Measurements from ENCODE around the gene CLDN10.
"Not testable (repeated sequence)": the region's sequence is repeated elsewhere in the genome, so short reads cannot be mapped to it uniquely, and the experiment has no call there.

CLDN10 gene

GRCh38 chr13:95564091-95564490 lies 11.6 kb downstream of the CLDN10 start:
- no CpG with 5 or more reads among the region's 3 CpGs for WGBS (ENCODE audit: insufficient coverage, insufficient read length)
- no peaks in the 10 kb centered on the region for H3K27me3 ChIP-seq (ENCODE audit: control insufficient read depth, insufficient read depth, low read length)

GRCh38 chr13:95564733-95565291 lies 12.3 kb downstream of the CLDN10 start:
- no CpG with 5 or more reads among the region's 5 CpGs for WGBS (ENCODE audit: insufficient coverage, insufficient read length)
- Histone ChIP-seq H3K27me3 (ENCODE audit: control insufficient read depth, insufficient read depth, low read length) (no peaks in the 10 kb centered on the region), H3K27ac (ENCODE audit: low read length) (no peak overlapping the region), H3K36me3 (ENCODE audit: control insufficient read depth, insufficient read depth, low read length) (no peaks in the 10 kb centered on the region), H3K4me1 (ENCODE audit: control insufficient read depth, insufficient read depth, low read length) (no peaks in the 10 kb centered on the region), H3K4me3 (ENCODE audit: low read length) (no peak overlapping the region), H3K9me3 (ENCODE audit: control insufficient read depth, insufficient read depth, low read length) (no peaks in the 10 kb centered on the region)
- no peak for DNase-seq (ENCODE audit: low read depth, low spot score)

More at GRCh38 chr13:95564091-95564490, 11.6 kb downstream of the CLDN10 start:
- no peak for DNase-seq (ENCODE audit: low read depth, low spot score)
- Histone ChIP-seq H3K9me3 (ENCODE audit: control insufficient read depth, insufficient read depth, low read length) (no peaks in the 10 kb centered on the region), H3K27ac (ENCODE audit: low read length) (no peak overlapping the region), H3K36me3 (ENCODE audit: control insufficient read depth, insufficient read depth, low read length) (no peaks in the 10 kb centered on the region), H3K4me1 (ENCODE audit: control insufficient read depth, insufficient read depth, low read length) (no peaks in the 10 kb centered on the region), H3K4me3 (ENCODE audit: low read length) (no peak overlapping the region)

GRCh38 chr13:95565758-95566157 lies 13.2 kb downstream of the CLDN10 start:
- not testable (repeated sequence) for H3K4me1 ChIP-seq (ENCODE audit: control insufficient read depth, insufficient read depth, low read length); H3K4me3 ChIP-seq (ENCODE audit: low read length); H3K9me3 ChIP-seq (ENCODE audit: control insufficient read depth, insufficient read depth, low read length); DNase-seq (ENCODE audit: low read depth, low spot score); H3K27me3 ChIP-seq (ENCODE audit: control insufficient read depth, insufficient read depth, low read length); H3K27ac ChIP-seq (ENCODE audit: low read length); H3K36me3 ChIP-seq (ENCODE audit: control insufficient read depth, insufficient read depth, low read length)
- no CpG with 5 or more reads among the region's 1 CpG for WGBS (ENCODE audit: insufficient coverage, insufficient read length)

- Histone ChIP-seq H3K4me1 (ENCODE audit: control insufficient read depth, insufficient read depth, low read length) (no peaks in the 10 kb centered on the region), H3K27ac (ENCODE audit: low read length) (no peak overlapping the region), H3K36me3 (ENCODE audit: control insufficient read depth, insufficient read depth, low read length) (no peaks in the 10 kb centered on the region), H3K4me3 (ENCODE audit: low read length) (no peak overlapping the region), H3K27me3 (ENCODE audit: control insufficient read depth, insufficient read depth, low read length) (no peaks in the 10 kb centered on the region), H3K9me3 (ENCODE audit: control insufficient read depth, insufficient read depth, low read length) (no peaks in the 10 kb centered on the region)
- DNase-seq (ENCODE audit: low read depth, low spot score): no peak
- WGBS (ENCODE audit: insufficient coverage, insufficient read length): no CpG with 5 or more reads among the region's 2 CpGs
Measured at GRCh38 chr13:95568131-95568530, 15.6 kb downstream of the CLDN10 start.

- H3K27me3 ChIP-seq (ENCODE audit: control insufficient read depth, insufficient read depth, low read length): no peaks in the 10 kb centered on the region
- no peaks in the 10 kb centered on the region for H3K9me3 ChIP-seq (ENCODE audit: control insufficient read depth, insufficient read depth, low read length)
- H3K27ac ChIP-seq (ENCODE audit: low read length): no peak overlapping the region
- no peak overlapping the region for H3K4me3 ChIP-seq (ENCODE audit: low read length)
- no peaks in the 10 kb centered on the region for H3K4me1 ChIP-seq (ENCODE audit: control insufficient read depth, insufficient read depth, low read length)
- DNase-seq (ENCODE audit: low read depth, low spot score): no peak
- no peaks in the 10 kb centered on the region for H3K36me3 ChIP-seq (ENCODE audit: control insufficient read depth, insufficient read depth, low read length)
- no CpG with 5 or more reads among the region's 5 CpGs for WGBS (ENCODE audit: insufficient coverage, insufficient read length)
Measured at GRCh38 chr13:95570016-95570415, 17.5 kb downstream of the CLDN10 start.

- WGBS (ENCODE audit: insufficient coverage, insufficient read length): no CpG with 5 or more reads among the region's 6 CpGs
- Histone ChIP-seq H3K36me3 (ENCODE audit: control insufficient read depth, insufficient read depth, low read length) (no peaks in the 10 kb centered on the region), H3K27me3 (ENCODE audit: control insufficient read depth, insufficient read depth, low read length) (no peaks in the 10 kb centered on the region), H3K9me3 (ENCODE audit: control insufficient read depth, insufficient read depth, low read length) (no peaks in the 10 kb centered on the region), H3K4me3 (ENCODE audit: low read length) (no peak overlapping the region), H3K27ac (ENCODE audit: low read length) (no peak overlapping the region), H3K4me1 (ENCODE audit: control insufficient read depth, insufficient read depth, low read length) (no peaks in the 10 kb centered on the region)
- no peak for DNase-seq (ENCODE audit: low read depth, low spot score)
Measured at GRCh38 chr13:95571941-95572340, 19.4 kb downstream of the CLDN10 start.

- no CpG with 5 or more reads among the region's 4 CpGs for WGBS (ENCODE audit: insufficient coverage, insufficient read length)
Measured at GRCh38 chr13:95573221-95573620, 20.7 kb downstream of the CLDN10 start.

GRCh38 chr13:95579303-95579702 lies 26.8 kb downstream of the CLDN10 start:
- DNase-seq (ENCODE audit: low read depth, low spot score): no peak
- WGBS (ENCODE audit: insufficient coverage, insufficient read length): 100% methylated on average over 2 of the region's 3 CpGs
- Histone ChIP-seq H3K27ac (ENCODE audit: low read length) (no peak overlapping the region), H3K4me1 (ENCODE audit: control insufficient read depth, insufficient read depth, low read length) (no peaks in the 10 kb centered on the region), H3K27me3 (ENCODE audit: control insufficient read depth, insufficient read depth, low read length) (no peaks in the 10 kb centered on the region), H3K9me3 (ENCODE audit: control insufficient read depth, insufficient read depth, low read length) (no peaks in the 10 kb centered on the region), H3K36me3 (ENCODE audit: control insufficient read depth, insufficient read depth, low read length) (no peaks in the 10 kb centered on the region; the same call in 1 of the 2 replicates), H3K4me3 (ENCODE audit: low read length) (no peak overlapping the region)

More at GRCh38 chr13:95573221-95573620, 20.7 kb downstream of the CLDN10 start:
- no peaks in the 10 kb centered on the region for H3K9me3 ChIP-seq (ENCODE audit: control insufficient read depth, insufficient read depth, low read length)
- H3K4me1 ChIP-seq (ENCODE audit: control insufficient read depth, insufficient read depth, low read length): no peaks in the 10 kb centered on the region
- H3K36me3 ChIP-seq (ENCODE audit: control insufficient read depth, insufficient read depth, low read length): no peaks in the 10 kb centered on the region; the same call in 1 of the 2 replicates
- H3K27me3 ChIP-seq (ENCODE audit: control insufficient read depth, insufficient read depth, low read length): no peaks in the 10 kb centered on the region
- H3K27ac ChIP-seq (ENCODE audit: low read length): no peak overlapping the region
- no peak overlapping the region for H3K4me3 ChIP-seq (ENCODE audit: low read length)
- DNase-seq (ENCODE audit: low read depth, low spot score): no peak

- no peak overlapping the region for H3K27ac ChIP-seq (ENCODE audit: low read length)
- H3K9me3 ChIP-seq (ENCODE audit: control insufficient read depth, insufficient read depth, low read length): no peaks in the 10 kb centered on the region
- no CpG with 5 or more reads among the region's 4 CpGs for WGBS (ENCODE audit: insufficient coverage, insufficient read length)
- no peaks in the 10 kb centered on the region for H3K36me3 ChIP-seq (ENCODE audit: control insufficient read depth, insufficient read depth, low read length)
- no peaks in the 10 kb centered on the region for H3K4me1 ChIP-seq (ENCODE audit: control insufficient read depth, insufficient read depth, low read length)
- H3K4me3 ChIP-seq (ENCODE audit: low read length): no peak overlapping the region
- no peak for DNase-seq (ENCODE audit: low read depth, low spot score)
- no peaks in the 10 kb centered on the region for H3K27me3 ChIP-seq (ENCODE audit: control insufficient read depth, insufficient read depth, low read length)
Measured at GRCh38 chr13:95585867-95586266, 33.3 kb downstream of the CLDN10 start.

GRCh38 chr13:95588134-95588533 lies 35.6 kb downstream of the CLDN10 start:
- Histone ChIP-seq H3K27me3 (ENCODE audit: control insufficient read depth, insufficient read depth, low read length) (no peaks in the 10 kb centered on the region), H3K9me3 (ENCODE audit: control insufficient read depth, insufficient read depth, low read length) (no peaks in the 10 kb centered on the region), H3K4me3 (ENCODE audit: low read length) (no peak overlapping the region), H3K27ac (ENCODE audit: low read length) (no peak overlapping the region), H3K36me3 (ENCODE audit: control insufficient read depth, insufficient read depth, low read length) (no peaks in the 10 kb centered on the region), H3K4me1 (ENCODE audit: control insufficient read depth, insufficient read depth, low read length) (no peaks in the 10 kb centered on the region)
- no peak for DNase-seq (ENCODE audit: low read depth, low spot score)
- WGBS (ENCODE audit: insufficient coverage, insufficient read length): no CpG with 5 or more reads among the region's 3 CpGs

- Histone ChIP-seq H3K4me3 (ENCODE audit: low read length) (no peak overlapping the region), H3K9me3 (ENCODE audit: control insufficient read depth, insufficient read depth, low read length) (no peaks in the 10 kb centered on the region), H3K27me3 (ENCODE audit: control insufficient read depth, insufficient read depth, low read length) (no peaks in the 10 kb centered on the region), H3K4me1 (ENCODE audit: control insufficient read depth, insufficient read depth, low read length) (no peaks in the 10 kb centered on the region), H3K27ac (ENCODE audit: low read length) (no peak overlapping the region), H3K36me3 (ENCODE audit: control insufficient read depth, insufficient read depth, low read length) (no peaks in the 10 kb centered on the region)
- no CpG with 5 or more reads among the region's 2 CpGs for WGBS (ENCODE audit: insufficient coverage, insufficient read length)
- DNase-seq (ENCODE audit: low read depth, low spot score): no peak
Measured at GRCh38 chr13:95588721-95589120, 36.2 kb downstream of the CLDN10 start.
